ENCODE measurements around the gene GPC4.

Gene GPC4

DNA sequence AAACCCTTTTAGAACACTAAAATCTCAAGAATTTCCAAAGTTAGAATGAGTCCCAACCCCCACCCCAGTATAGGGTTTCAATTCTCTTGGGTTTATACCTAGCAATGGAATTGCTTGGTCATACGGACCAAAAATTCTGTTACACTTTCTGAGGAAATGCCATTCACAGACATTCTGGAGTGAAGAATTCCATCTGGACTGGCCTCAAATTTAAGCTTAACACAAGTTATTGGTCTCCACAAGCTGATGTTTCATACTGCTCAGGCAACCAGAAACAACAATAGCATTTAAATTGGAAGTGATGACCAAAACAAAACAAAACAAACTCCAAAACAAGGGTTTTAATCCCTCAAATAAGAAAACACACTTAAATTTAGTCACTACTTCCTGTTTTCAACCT is 51.1 kb downstream of the GPC4 start:
- no peak overlapping the region for H3K9ac ChIP-seq (ENCODE audit: low read depth, low read length)
- H3K4me3 ChIP-seq (ENCODE audit: low read length): no peak overlapping the region
- H3K4me1 ChIP-seq (ENCODE audit: insufficient read depth, low read length): peaks cover 28% of the 10 kb centered on the region
- H3K27me3 ChIP-seq (ENCODE audit: insufficient read depth, low read length): no peaks in the 10 kb centered on the region
- H3K36me3 ChIP-seq (ENCODE audit: insufficient read depth, low read depth, low read length): 0 out of 2 replicates have a peak, but pooled peaks cover 6% of the 10 kb centered on the region
- no peaks in the 10 kb centered on the region for H3K9me3 ChIP-seq (ENCODE audit: insufficient read depth, low read depth, low read length)
- H3K27ac ChIP-seq (ENCODE audit: low read length): no peak overlapping the region

DNA sequence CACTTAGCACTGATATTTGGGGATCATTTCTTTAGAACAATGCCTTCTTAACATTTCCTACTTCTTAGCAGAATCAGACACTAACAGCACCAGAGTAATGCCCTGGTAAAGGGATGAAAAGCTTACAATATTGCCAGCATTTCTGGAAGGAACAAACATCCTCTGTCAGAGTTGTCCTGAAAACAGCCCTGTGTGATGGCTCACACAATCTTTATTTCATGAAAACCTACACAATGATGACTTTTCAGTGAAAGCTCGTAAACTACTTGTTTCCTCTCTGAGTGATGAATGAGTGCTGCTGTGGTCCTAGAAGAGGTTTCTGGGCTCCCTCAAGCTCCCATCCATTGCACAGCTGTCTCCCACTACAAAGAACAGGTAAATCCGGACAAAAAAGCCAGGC is 52.8 kb downstream of the GPC4 start:
- Histone ChIP-seq H3K9me3 (ENCODE audit: insufficient read depth, low read depth, low read length) (no peaks in the 10 kb centered on the region), H3K4me1 (ENCODE audit: insufficient read depth, low read length) (peaks cover 38% of the 10 kb centered on the region), H3K36me3 (ENCODE audit: insufficient read depth, low read depth, low read length) (0 out of 2 replicates have a peak, but pooled peaks cover 6% of the 10 kb centered on the region), H3K27me3 (ENCODE audit: insufficient read depth, low read length) (no peaks in the 10 kb centered on the region), H3K9ac (ENCODE audit: low read depth, low read length) (no peak overlapping the region), H3K4me3 (ENCODE audit: low read length) (no peak overlapping the region), H3K27ac (ENCODE audit: low read length) (no peak overlapping the region)

DNA sequence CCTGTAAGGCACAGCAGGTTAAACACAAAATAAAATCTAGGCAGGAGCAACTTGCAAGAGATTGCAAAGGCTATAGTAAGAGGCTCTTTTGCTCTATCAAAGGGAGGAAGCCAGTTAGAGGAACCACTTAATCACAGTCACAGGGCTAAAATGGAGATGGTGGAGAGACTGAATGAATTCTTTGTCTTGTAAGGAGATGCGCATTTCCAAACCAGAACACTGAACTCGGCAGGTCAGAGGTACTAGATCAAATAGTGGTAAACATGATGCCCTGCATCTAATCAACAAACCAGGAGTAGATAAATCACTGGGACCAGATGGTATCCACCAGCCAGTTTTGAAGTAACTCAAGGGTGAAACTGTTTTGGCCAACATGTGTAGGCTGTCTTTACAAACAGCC is 55.8 kb downstream of the GPC4 start:
- H3K9me3 ChIP-seq (ENCODE audit: insufficient read depth, low read depth, low read length): no peaks in the 10 kb centered on the region
- no peak overlapping the region for H3K9ac ChIP-seq (ENCODE audit: low read depth, low read length)
- H3K36me3 ChIP-seq (ENCODE audit: insufficient read depth, low read depth, low read length): peaks cover 7% of the 10 kb centered on the region; the same call in 1 of the 2 replicates
- H3K27me3 ChIP-seq (ENCODE audit: insufficient read depth, low read length): no peaks in the 10 kb centered on the region
- H3K4me1 ChIP-seq (ENCODE audit: insufficient read depth, low read length): peaks cover 34% of the 10 kb centered on the region
- peak overlapping the region; percentile 29 for H3K27ac ChIP-seq (ENCODE audit: low read length)
- peak overlapping the region; percentile 22; the same call in 1 of the 2 replicates for H3K4me3 ChIP-seq (ENCODE audit: low read length)

DNA sequence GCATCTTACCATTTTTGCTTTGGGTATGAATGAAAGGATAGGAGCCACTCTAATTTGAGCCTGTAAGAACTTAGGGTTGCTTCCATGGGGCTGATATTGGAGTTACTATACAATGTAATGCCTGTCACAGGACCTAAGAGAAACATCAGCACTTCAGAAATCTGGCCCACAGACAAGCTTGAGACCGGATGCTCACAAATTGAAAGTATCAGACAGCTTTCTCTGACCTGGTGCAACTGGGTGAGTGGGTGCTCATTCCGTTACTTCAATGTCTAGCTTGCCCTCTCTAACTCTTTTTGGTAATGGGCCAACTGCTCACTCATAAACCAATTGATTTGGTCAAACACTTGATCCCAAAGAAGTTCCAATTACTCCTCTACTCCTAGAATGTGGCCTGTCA is 62.1 kb downstream of the GPC4 start:
- Histone ChIP-seq H3K4me3 (ENCODE audit: low read length) (no peak overlapping the region), H3K9me3 (ENCODE audit: insufficient read depth, low read depth, low read length) (no peaks in the 10 kb centered on the region), H3K4me1 (ENCODE audit: insufficient read depth, low read length) (peaks cover 18% of the 10 kb centered on the region; the same call in 1 of the 2 replicates), H3K36me3 (ENCODE audit: insufficient read depth, low read depth, low read length) (peaks cover 7% of the 10 kb centered on the region; the same call in 1 of the 2 replicates), H3K27me3 (ENCODE audit: insufficient read depth, low read length) (no peaks in the 10 kb centered on the region), H3K9ac (ENCODE audit: low read depth, low read length) (no peak overlapping the region), H3K27ac (ENCODE audit: low read length) (no peak overlapping the region)

DNA sequence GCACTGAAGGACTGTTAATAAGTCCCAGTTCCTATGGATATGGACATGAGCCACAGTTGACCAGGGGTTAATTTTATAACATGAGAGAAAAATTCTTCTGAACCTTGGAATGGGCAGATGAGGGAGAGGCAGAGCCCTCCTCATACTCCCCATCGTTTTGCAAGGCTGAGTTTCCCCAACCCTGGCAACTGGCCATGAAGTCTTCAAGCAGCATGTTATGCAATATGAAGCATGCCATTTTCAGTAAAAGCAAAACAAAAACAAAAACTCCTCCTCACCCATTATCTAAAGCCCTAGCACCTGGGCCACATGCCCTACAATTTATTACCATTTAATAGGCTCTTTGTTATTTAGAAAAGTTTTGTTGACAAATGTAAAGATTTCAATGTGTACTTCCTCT is 64.5 kb downstream of the GPC4 start:
- Histone ChIP-seq H3K9me3 (ENCODE audit: insufficient read depth, low read depth, low read length) (no peaks in the 10 kb centered on the region), H3K9ac (ENCODE audit: low read depth, low read length) (no peak overlapping the region), H3K36me3 (ENCODE audit: insufficient read depth, low read depth, low read length) (peaks cover 6% of the 10 kb centered on the region; the same call in 1 of the 2 replicates), H3K4me1 (ENCODE audit: insufficient read depth, low read length) (peaks cover 26% of the 10 kb centered on the region; the same call in 1 of the 2 replicates), H3K27me3 (ENCODE audit: insufficient read depth, low read length) (no peaks in the 10 kb centered on the region), H3K27ac (ENCODE audit: low read length) (no peak overlapping the region), H3K4me3 (ENCODE audit: low read length) (no peak overlapping the region)

DNA sequence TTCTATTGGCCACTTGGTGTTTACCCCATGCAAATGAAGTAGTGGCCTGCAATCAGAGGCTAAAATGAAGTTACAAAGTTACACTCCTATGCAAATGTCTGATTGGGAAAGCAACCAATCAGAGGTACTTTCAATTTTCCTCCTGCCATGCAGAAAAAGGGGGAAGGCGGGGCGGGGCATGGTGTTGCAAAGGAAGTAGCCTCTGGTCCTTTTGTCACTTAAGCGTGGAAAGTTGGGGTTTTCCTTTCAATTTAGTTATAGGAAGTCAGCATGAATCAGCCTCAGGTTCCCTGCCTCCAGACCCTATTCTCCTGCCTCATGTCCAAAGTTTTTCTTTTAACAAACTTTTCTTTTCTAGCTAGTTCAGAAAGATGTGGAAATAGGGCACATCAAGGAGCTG is 69.3 kb downstream of the GPC4 start:
- no peak overlapping the region for H3K4me3 ChIP-seq (ENCODE audit: low read length)
- no peak overlapping the region for H3K9ac ChIP-seq (ENCODE audit: low read depth, low read length)
- H3K27ac ChIP-seq (ENCODE audit: low read length): no peak overlapping the region
- no peaks in the 10 kb centered on the region for H3K27me3 ChIP-seq (ENCODE audit: insufficient read depth, low read length)
- H3K36me3 ChIP-seq (ENCODE audit: insufficient read depth, low read depth, low read length): no peaks in the 10 kb centered on the region
- H3K4me1 ChIP-seq (ENCODE audit: insufficient read depth, low read length): peaks cover 17% of the 10 kb centered on the region
- H3K9me3 ChIP-seq (ENCODE audit: insufficient read depth, low read depth, low read length): no peaks in the 10 kb centered on the region

DNA sequence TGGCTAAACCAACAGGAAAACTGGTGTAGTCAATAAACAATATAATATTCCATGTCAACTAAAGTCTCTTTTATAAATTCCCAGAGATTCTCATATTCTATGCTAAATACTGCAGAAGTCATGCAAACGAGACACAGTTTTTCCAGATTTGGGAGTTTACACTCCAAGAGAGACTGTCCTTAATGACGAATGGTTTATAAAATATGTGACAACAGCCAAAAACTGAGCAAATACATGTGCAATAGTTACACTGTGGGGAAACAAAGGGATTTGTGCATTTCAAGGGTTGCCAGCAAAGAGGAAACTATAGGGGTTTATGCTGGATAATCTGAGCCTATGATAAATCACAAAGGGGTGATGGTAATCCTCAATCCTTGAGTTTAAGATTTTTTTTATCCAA is 75.7 kb downstream of the GPC4 start:
- Histone ChIP-seq H3K4me1 (ENCODE audit: insufficient read depth, low read length) (peaks cover 4% of the 10 kb centered on the region), H3K27me3 (ENCODE audit: insufficient read depth, low read length) (no peaks in the 10 kb centered on the region), H3K9me3 (ENCODE audit: insufficient read depth, low read depth, low read length) (no peaks in the 10 kb centered on the region), H3K36me3 (ENCODE audit: insufficient read depth, low read depth, low read length) (peaks cover 29% of the 10 kb centered on the region), H3K9ac (ENCODE audit: low read depth, low read length) (no peak overlapping the region), H3K4me3 (ENCODE audit: low read length) (no peak overlapping the region), H3K27ac (ENCODE audit: low read length) (no peak overlapping the region)

DNA sequence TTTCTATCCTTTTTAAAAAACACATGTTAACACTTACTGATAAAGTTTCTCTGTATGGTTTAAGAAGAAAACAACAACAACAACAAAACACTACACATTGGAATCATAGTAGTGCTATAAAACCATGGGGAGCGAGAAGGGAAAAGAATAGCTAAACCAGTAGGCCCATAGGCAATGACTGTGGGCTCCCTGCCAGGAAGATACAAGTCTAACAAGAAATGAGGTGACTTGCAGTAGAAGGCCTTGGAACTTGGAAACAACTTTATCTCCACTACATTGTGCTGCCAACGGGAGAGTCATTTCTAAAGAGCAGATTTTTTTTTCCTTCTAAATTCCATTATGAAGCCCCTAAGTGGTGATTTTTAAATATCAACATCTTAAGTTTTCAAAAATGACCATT is 78.0 kb downstream of the GPC4 start:
- peaks cover 16% of the 10 kb centered on the region; the same call in 1 of the 2 replicates for H3K4me1 ChIP-seq (ENCODE audit: insufficient read depth, low read length)
- peaks cover 40% of the 10 kb centered on the region for H3K36me3 ChIP-seq (ENCODE audit: insufficient read depth, low read depth, low read length)
- no peaks in the 10 kb centered on the region for H3K27me3 ChIP-seq (ENCODE audit: insufficient read depth, low read length)
- H3K27ac ChIP-seq (ENCODE audit: low read length): no peak overlapping the region
- H3K9me3 ChIP-seq (ENCODE audit: insufficient read depth, low read depth, low read length): no peaks in the 10 kb centered on the region
- no peak overlapping the region for H3K4me3 ChIP-seq (ENCODE audit: low read length)
- no peak overlapping the region for H3K9ac ChIP-seq (ENCODE audit: low read depth, low read length)

DNA sequence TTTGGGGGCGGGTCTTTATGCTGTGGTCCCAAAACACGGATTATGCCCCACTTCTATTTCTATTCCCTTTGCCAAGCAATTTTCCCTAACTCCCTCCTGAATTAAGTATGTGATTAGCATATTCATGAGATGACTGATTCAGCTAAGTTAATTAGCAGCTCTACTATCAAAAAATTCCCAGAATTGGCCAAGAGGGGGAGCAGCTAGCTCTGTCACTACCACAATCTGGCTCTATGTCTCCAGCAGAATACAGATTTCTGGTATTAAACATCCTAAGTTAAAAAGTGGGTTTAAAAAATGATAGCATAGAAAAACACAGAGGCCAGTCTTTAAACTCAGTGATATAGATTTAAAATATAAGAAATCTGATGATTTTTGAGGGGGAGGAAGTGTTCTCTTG is 80.3 kb downstream of the GPC4 start:
- Histone ChIP-seq H3K9me3 (ENCODE audit: insufficient read depth, low read depth, low read length) (no peaks in the 10 kb centered on the region), H3K36me3 (ENCODE audit: insufficient read depth, low read depth, low read length) (peaks cover 46% of the 10 kb centered on the region), H3K9ac (ENCODE audit: low read depth, low read length) (no peak overlapping the region), H3K4me1 (ENCODE audit: insufficient read depth, low read length) (peaks cover 16% of the 10 kb centered on the region; the same call in 1 of the 2 replicates), H3K27ac (ENCODE audit: low read length) (no peak overlapping the region), H3K27me3 (ENCODE audit: insufficient read depth, low read length) (no peaks in the 10 kb centered on the region), H3K4me3 (ENCODE audit: low read length) (no peak overlapping the region)

DNA sequence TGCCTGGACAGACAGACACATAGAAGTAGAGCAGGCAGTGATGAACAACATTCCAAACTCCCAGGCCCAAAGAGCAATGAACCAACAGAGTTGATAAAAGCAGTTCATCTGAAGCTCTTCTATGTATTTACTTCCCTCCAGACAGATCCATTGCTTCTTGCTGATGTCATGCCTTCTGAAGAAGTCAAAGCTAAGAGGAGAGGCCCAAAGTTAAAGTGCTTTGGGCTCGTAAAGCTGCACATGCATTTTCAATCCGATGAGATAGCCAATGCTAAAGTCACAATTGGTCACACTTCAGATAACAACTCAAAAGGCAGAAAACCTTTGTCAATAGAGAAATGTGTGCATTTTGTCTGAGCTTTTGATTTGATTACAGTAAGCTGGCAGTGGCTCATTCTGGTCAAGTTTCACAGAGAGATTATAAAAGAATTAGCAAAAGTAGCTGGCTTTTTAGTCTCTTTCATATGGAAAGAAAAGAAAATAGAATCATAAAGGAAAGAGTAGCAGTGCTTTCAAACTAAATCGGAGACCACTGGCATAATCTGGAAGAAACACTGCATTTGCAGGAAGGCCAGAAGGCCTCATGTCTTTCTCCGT is 82.0 kb downstream of the GPC4 start:
- peaks cover 32% of the 10 kb centered on the region for H3K36me3 ChIP-seq (ENCODE audit: insufficient read depth, low read depth, low read length)
- no peak overlapping the region for H3K9ac ChIP-seq (ENCODE audit: low read depth, low read length)
- peaks cover 16% of the 10 kb centered on the region; the same call in 1 of the 2 replicates for H3K4me1 ChIP-seq (ENCODE audit: insufficient read depth, low read length)
- no peak overlapping the region for H3K27ac ChIP-seq (ENCODE audit: low read length)
- no peaks in the 10 kb centered on the region for H3K9me3 ChIP-seq (ENCODE audit: insufficient read depth, low read depth, low read length)
- no peaks in the 10 kb centered on the region for H3K27me3 ChIP-seq (ENCODE audit: insufficient read depth, low read length)
- no peak overlapping the region for H3K4me3 ChIP-seq (ENCODE audit: low read length)

DNA sequence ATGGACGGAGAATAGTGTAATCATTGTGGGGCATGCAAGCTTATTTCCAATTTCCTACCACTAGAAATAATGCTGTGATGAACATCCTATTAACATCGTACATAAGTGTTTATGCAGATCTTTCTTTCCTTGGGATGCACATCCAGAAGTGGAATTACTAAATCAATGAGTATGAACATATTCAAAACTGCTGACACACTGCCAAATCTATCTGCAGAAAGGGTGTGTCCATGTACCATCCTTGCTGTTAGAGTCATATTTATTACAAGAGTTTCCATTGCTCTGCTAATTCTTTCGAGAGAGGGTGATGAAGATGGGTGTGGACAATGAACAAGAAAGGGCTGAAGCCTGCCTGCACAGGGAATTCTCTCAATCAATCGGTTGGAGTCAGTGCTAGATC is 82.6 kb downstream of the GPC4 start:
- Histone ChIP-seq H3K9ac (ENCODE audit: low read depth, low read length) (no peak overlapping the region), H3K4me3 (ENCODE audit: low read length) (no peak overlapping the region), H3K9me3 (ENCODE audit: insufficient read depth, low read depth, low read length) (no peaks in the 10 kb centered on the region), H3K27me3 (ENCODE audit: insufficient read depth, low read length) (no peaks in the 10 kb centered on the region), H3K4me1 (ENCODE audit: insufficient read depth, low read length) (peaks cover 16% of the 10 kb centered on the region; the same call in 1 of the 2 replicates), H3K27ac (ENCODE audit: low read length) (no peak overlapping the region), H3K36me3 (ENCODE audit: insufficient read depth, low read depth, low read length) (peaks cover 26% of the 10 kb centered on the region)

DNA sequence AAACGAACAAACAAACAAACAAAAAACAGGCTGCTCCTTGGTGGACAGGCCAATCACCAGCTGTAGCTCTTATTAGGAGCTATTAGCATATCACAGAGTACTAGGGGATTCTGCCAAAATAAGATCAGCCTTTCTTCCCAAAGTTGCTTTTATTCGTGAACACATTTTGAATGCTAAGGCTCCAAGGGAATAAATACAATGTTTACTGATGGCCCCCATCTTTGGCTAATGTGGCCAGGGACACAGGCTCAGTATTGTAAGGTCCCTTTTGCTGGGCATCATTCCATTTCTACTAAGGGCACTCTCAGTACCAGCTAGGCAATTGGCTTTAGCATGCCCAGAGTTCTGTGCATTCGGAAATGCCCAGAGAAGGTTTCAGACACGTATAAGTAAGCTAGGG is 84.3 kb downstream of the GPC4 start:
- Histone ChIP-seq H3K9ac (ENCODE audit: low read depth, low read length) (no peak overlapping the region), H3K4me3 (ENCODE audit: low read length) (no peak overlapping the region), H3K9me3 (ENCODE audit: insufficient read depth, low read depth, low read length) (no peaks in the 10 kb centered on the region), H3K27me3 (ENCODE audit: insufficient read depth, low read length) (no peaks in the 10 kb centered on the region), H3K27ac (ENCODE audit: low read length) (no peak overlapping the region), H3K36me3 (ENCODE audit: insufficient read depth, low read depth, low read length) (peaks cover 17% of the 10 kb centered on the region; the same call in 1 of the 2 replicates), H3K4me1 (ENCODE audit: insufficient read depth, low read length) (peaks cover 19% of the 10 kb centered on the region; the same call in 1 of the 2 replicates)
